ENCODE measurements around the gene SPO11. TPM values are rescaled to one million over a fixed set of nuclear protein-coding genes. Genes with fewer than 3 reads are reported as not detected.

Gene SPO11
- total and polyA plus RNA-seq, 2 experiments from 2014 or later: not detected

DNA sequence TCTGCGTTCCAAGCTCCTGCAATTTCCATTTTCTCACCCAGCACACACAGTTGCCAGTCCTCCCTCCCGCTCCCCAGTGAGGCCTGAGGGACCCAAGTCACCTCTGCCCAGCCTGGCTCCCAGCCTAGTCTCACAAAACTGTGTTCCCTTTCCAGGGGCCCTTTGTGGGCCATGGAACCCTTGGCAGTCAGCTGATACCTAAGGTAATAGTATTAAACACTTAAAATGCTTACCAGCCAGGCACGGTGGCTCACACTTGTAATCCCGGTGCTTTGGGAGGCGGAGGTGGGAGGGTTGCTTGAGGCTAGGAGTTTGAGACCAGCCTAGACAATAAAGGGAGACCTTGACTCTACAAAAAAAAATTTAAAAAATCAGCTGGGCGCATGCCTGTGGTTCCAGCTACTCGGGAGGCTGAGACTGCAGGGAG lies 58.4 kb downstream of the SPO11 start:
- Histone ChIP-seq H3K27ac (ENCODE audit: low read depth) (no peak overlapping the region), H3K4me2 (no peak overlapping the region), H2AFZ (no peak overlapping the region), H3K9me2 (ENCODE audit: insufficient read depth) (no peaks in the 10 kb centered on the region), H3F3A (replicated peaks; ENCODE audit: low read depth) (no peaks in the 10 kb centered on the region), H3K4me3 (no peak overlapping the region), H3K27me3 (ENCODE audit: insufficient read depth) (no peaks in the 10 kb centered on the region; the same call in 1 of the 2 replicates), H3K79me2 (replicated peaks; ENCODE audit: insufficient read depth) (peaks cover 10% of the 10 kb centered on the region), H3K4me1 (ENCODE audit: insufficient read depth) (peaks cover 2% of the 10 kb centered on the region; the same call in 1 of the 2 replicates), H3K36me3 (ENCODE audit: insufficient read depth) (no peaks in the 10 kb centered on the region), H4K20me1 (replicated peaks; ENCODE audit: insufficient read depth) (0 out of 2 replicates have a peak, but pooled peaks cover 5% of the 10 kb centered on the region)
- Mint-ChIP-seq H3K36me3 (ENCODE audit: low read depth) (peaks cover 2% of the 10 kb centered on the region; the same call in 2 of the 3 replicates), H3K4me1 (peaks cover 13% of the 10 kb centered on the region), H3K9me3 (no peaks in the 10 kb centered on the region), H3K27ac (no peak overlapping the region), H3K4me3 (no peak overlapping the region), H3K27me3 (ENCODE audit: insufficient read depth, low read depth, poor library complexity) (peaks cover 9% of the 10 kb centered on the region)
- TF ChIP-seq, protein P1, sequence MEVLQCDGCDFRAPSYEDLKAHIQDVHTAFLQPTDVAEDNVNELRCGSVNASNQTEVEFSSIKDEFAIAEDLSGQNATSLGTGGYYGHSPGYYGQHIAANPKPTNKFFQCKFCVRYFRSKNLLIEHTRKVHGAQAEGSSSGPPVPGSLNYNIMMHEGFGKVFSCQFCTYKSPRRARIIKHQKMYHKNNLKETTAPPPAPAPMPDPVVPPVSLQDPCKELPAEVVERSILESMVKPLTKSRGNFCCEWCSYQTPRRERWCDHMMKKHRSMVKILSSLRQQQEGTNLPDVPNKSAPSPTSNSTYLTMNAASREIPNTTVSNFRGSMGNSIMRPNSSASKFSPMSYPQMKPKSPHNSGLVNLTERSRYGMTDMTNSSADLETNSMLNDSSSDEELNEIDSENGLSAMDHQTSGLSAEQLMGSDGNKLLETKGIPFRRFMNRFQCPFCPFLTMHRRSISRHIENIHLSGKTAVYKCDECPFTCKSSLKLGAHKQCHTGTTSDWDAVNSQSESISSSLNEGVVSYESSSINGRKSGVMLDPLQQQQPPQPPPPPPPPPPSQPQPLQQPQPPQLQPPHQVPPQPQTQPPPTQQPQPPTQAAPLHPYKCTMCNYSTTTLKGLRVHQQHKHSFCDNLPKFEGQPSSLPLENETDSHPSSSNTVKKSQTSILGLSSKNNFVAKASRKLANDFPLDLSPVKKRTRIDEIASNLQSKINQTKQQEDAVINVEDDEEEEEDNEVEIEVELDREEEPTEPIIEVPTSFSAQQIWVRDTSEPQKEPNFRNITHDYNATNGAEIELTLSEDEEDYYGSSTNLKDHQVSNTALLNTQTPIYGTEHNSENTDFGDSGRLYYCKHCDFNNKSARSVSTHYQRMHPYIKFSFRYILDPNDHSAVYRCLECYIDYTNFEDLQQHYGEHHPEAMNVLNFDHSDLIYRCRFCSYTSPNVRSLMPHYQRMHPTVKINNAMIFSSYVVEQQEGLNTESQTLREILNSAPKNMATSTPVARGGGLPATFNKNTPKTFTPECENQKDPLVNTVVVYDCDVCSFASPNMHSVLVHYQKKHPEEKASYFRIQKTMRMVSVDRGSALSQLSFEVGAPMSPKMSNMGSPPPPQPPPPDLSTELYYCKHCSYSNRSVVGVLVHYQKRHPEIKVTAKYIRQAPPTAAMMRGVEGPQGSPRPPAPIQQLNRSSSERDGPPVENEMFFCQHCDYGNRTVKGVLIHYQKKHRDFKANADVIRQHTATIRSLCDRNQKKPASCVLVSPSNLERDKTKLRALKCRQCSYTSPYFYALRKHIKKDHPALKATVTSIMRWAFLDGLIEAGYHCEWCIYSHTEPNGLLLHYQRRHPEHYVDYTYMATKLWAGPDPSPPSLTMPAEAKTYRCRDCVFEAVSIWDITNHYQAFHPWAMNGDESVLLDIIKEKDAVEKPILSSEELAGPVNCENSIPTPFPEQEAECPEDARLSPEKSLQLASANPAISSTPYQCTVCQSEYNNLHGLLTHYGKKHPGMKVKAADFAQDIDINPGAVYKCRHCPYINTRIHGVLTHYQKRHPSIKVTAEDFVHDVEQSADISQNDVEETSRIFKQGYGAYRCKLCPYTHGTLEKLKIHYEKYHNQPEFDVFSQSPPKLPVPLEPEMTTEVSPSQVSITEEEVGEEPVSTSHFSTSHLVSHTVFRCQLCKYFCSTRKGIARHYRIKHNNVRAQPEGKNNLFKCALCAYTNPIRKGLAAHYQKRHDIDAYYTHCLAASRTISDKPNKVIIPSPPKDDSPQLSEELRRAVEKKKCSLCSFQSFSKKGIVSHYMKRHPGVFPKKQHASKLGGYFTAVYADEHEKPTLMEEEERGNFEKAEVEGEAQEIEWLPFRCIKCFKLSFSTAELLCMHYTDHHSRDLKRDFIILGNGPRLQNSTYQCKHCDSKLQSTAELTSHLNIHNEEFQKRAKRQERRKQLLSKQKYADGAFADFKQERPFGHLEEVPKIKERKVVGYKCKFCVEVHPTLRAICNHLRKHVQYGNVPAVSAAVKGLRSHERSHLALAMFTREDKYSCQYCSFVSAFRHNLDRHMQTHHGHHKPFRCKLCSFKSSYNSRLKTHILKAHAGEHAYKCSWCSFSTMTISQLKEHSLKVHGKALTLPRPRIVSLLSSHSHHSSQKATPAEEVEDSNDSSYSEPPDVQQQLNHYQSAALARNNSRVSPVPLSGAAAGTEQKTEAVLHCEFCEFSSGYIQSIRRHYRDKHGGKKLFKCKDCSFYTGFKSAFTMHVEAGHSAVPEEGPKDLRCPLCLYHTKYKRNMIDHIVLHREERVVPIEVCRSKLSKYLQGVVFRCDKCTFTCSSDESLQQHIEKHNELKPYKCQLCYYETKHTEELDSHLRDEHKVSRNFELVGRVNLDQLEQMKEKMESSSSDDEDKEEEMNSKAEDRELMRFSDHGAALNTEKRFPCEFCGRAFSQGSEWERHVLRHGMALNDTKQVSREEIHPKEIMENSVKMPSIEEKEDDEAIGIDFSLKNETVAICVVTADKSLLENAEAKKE (CRISPR knock-in tag; IDR thresholded peaks at IDR 0.05): no peak
- no peak for TF ChIP-seq STAT1 (IDR thresholded peaks at IDR 0.05; ENCODE audit: unreplicated experiment)
- TF ChIP-seq EZH2phosphoT487 (IDR thresholded peaks at IDR 0.05; ENCODE audit: unreplicated experiment): no peak
- TF ChIP-seq, protein P2, sequence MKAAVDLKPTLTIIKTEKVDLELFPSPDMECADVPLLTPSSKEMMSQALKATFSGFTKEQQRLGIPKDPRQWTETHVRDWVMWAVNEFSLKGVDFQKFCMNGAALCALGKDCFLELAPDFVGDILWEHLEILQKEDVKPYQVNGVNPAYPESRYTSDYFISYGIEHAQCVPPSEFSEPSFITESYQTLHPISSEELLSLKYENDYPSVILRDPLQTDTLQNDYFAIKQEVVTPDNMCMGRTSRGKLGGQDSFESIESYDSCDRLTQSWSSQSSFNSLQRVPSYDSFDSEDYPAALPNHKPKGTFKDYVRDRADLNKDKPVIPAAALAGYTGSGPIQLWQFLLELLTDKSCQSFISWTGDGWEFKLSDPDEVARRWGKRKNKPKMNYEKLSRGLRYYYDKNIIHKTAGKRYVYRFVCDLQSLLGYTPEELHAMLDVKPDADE (IDR thresholded peaks at IDR 0.05): no peak
- TF ChIP-seq ZNF114 (CRISPR knock-in tag; IDR thresholded peaks at IDR 0.05): no peak
- no peak for TF ChIP-seq POLR2AphosphoS5 (IDR thresholded peaks at IDR 0.05; ENCODE audit: low read depth)
- no peak for TF ChIP-seq ZNF331 (CRISPR knock-in tag; IDR thresholded peaks at IDR 0.05; ENCODE audit: low read depth)
- no peak for ATAC-seq
- no peak for DNase-seq (ENCODE audit: low spot score)

Data from GM23338 (cell line).